Measurements from ENCODE around the gene ZNF605.
"Not testable (repeated sequence)": the region's sequence is repeated elsewhere in the genome, so short reads cannot be mapped to it uniquely, and the experiment has no call there.

Gene ZNF605

GRCh38 chr12:132956011-132956788, at the start of gene ZNF605:
Gene ZNF605 (minus strand): TSS chr12:132956306. CDS start chr12:132945635, 10,671 bp downstream.
- Histone ChIP-seq H3K36me3 (ENCODE audit: insufficient read depth, low read length) (no peaks in the 10 kb centered on the region), H3K9me3 (ENCODE audit: control insufficient read depth, insufficient read depth, low read length) (no peaks in the 10 kb centered on the region; the same call in 1 of the 2 replicates), H3K9ac (ENCODE audit: low read depth, low read length) (peak within 1 kb of the TSS; percentile 88), H3K4me1 (ENCODE audit: insufficient read depth, low read length) (no peaks in the 10 kb centered on the region)

GRCh38 chr12:132998741-132999140, 42.6 kb upstream of the ZNF605 start:
- H3K9ac ChIP-seq (ENCODE audit: low read depth, low read length) = no peak overlapping the region
- H3K9me3 ChIP-seq (ENCODE audit: control insufficient read depth, insufficient read depth, low read length) = peaks cover 32% of the 10 kb centered on the region
- no peaks in the 10 kb centered on the region; the same call in none of the 2 replicates for H3K36me3 ChIP-seq (ENCODE audit: insufficient read depth, low read length)
- H3K4me1 ChIP-seq (ENCODE audit: insufficient read depth, low read length) = no peaks in the 10 kb centered on the region

GRCh38 chr12:132986885-132987225, 30.7 kb upstream of the ZNF605 start:
- no peaks in the 10 kb centered on the region; the same call in 1 of the 2 replicates for H3K36me3 ChIP-seq (ENCODE audit: insufficient read depth, low read length)
- H3K4me1 ChIP-seq (ENCODE audit: insufficient read depth, low read length) = no peaks in the 10 kb centered on the region
- H3K9me3 ChIP-seq (ENCODE audit: control insufficient read depth, insufficient read depth, low read length) = peaks cover 7% of the 10 kb centered on the region
- peak overlapping the region; percentile 82 for H3K9ac ChIP-seq (ENCODE audit: low read depth, low read length)

GRCh38 chr12:132986001-132986884, 30.1 kb upstream of the ZNF605 start, which contains the start of gene ZNF26:
Gene ZNF26 (plus strand): TSS chr12:132986367. CDS start chr12:132986841, 474 bp downstream.
- Histone ChIP-seq H3K9me3 (ENCODE audit: control insufficient read depth, insufficient read depth, low read length) (peaks cover 7% of the 10 kb centered on the region), H3K9ac (ENCODE audit: low read depth, low read length) (peak within 1 kb of the TSS; percentile 82), H3K4me1 (ENCODE audit: insufficient read depth, low read length) (no peaks in the 10 kb centered on the region), H3K36me3 (ENCODE audit: insufficient read depth, low read length) (no peaks in the 10 kb centered on the region; the same call in 1 of the 2 replicates)

- H3K36me3 ChIP-seq (ENCODE audit: insufficient read depth, low read length); H3K9me3 ChIP-seq (ENCODE audit: control insufficient read depth, insufficient read depth, low read length); H3K9ac ChIP-seq (ENCODE audit: low read depth, low read length); H3K4me1 ChIP-seq (ENCODE audit: insufficient read depth, low read length): not testable (repeated sequence)
Observed at GRCh38 chr12:132976870-132977269, 20.8 kb upstream of the ZNF605 start.

GRCh38 chr12:132972374-132972773, 16.3 kb upstream of the ZNF605 start:
- Histone ChIP-seq H3K4me1 (ENCODE audit: insufficient read depth, low read length) (no peaks in the 10 kb centered on the region), H3K9ac (ENCODE audit: low read depth, low read length) (no peak overlapping the region), H3K9me3 (ENCODE audit: control insufficient read depth, insufficient read depth, low read length) (peaks cover 3% of the 10 kb centered on the region; the same call in 1 of the 2 replicates), H3K36me3 (ENCODE audit: insufficient read depth, low read length) (no peaks in the 10 kb centered on the region)

- H3K4me1 ChIP-seq (ENCODE audit: insufficient read depth, low read length) = no peaks in the 10 kb centered on the region
- peaks cover 3% of the 10 kb centered on the region; the same call in 1 of the 2 replicates for H3K9me3 ChIP-seq (ENCODE audit: control insufficient read depth, insufficient read depth, low read length)
- no peaks in the 10 kb centered on the region for H3K36me3 ChIP-seq (ENCODE audit: insufficient read depth, low read length)
- H3K9ac ChIP-seq (ENCODE audit: low read depth, low read length) = no peak overlapping the region
Observed at GRCh38 chr12:132967736-132968135, 11.6 kb upstream of the ZNF605 start.

- Histone ChIP-seq H3K36me3 (ENCODE audit: insufficient read depth, low read length) (no peaks in the 10 kb centered on the region), H3K4me1 (ENCODE audit: insufficient read depth, low read length) (no peaks in the 10 kb centered on the region), H3K9me3 (ENCODE audit: control insufficient read depth, insufficient read depth, low read length) (0 out of 2 replicates have a peak, but pooled peaks cover under 1% of the 10 kb centered on the region)
Observed at GRCh38 chr12:132966676-132967415, 10.7 kb upstream of the ZNF605 start.

GRCh38 chr12:132965796-132966195, 9.7 kb upstream of the ZNF605 start:
- Histone ChIP-seq H3K9me3 (ENCODE audit: control insufficient read depth, insufficient read depth, low read length) (no peaks in the 10 kb centered on the region; the same call in 1 of the 2 replicates), H3K9ac (ENCODE audit: low read depth, low read length) (no peak overlapping the region), H3K4me1 (ENCODE audit: insufficient read depth, low read length) (no peaks in the 10 kb centered on the region), H3K36me3 (ENCODE audit: insufficient read depth, low read length) (no peaks in the 10 kb centered on the region)

More at GRCh38 chr12:132966676-132967415, 10.7 kb upstream of the ZNF605 start:
- no peak overlapping the region for H3K9ac ChIP-seq (ENCODE audit: low read depth, low read length)

- H3K4me1 ChIP-seq (ENCODE audit: insufficient read depth, low read length); H3K36me3 ChIP-seq (ENCODE audit: insufficient read depth, low read length); H3K9me3 ChIP-seq (ENCODE audit: control insufficient read depth, insufficient read depth, low read length); H3K9ac ChIP-seq (ENCODE audit: low read depth, low read length): not testable (repeated sequence)
Observed at GRCh38 chr12:132963947-132964346, 7.8 kb upstream of the ZNF605 start.

- not testable (repeated sequence) for H3K9me3 ChIP-seq (ENCODE audit: control insufficient read depth, insufficient read depth, low read length); H3K9ac ChIP-seq (ENCODE audit: low read depth, low read length); H3K4me1 ChIP-seq (ENCODE audit: insufficient read depth, low read length); H3K36me3 ChIP-seq (ENCODE audit: insufficient read depth, low read length)
Observed at GRCh38 chr12:132961790-132962189, 5.7 kb upstream of the ZNF605 start.

GRCh38 chr12:132955094-132956010, 754 bp downstream of the ZNF605 start:
- Histone ChIP-seq H3K4me1 (ENCODE audit: insufficient read depth, low read length) (no peaks in the 10 kb centered on the region), H3K9me3 (ENCODE audit: control insufficient read depth, insufficient read depth, low read length) (no peaks in the 10 kb centered on the region; the same call in 1 of the 2 replicates), H3K9ac (ENCODE audit: low read depth, low read length) (peak overlapping the region; percentile 88), H3K36me3 (ENCODE audit: insufficient read depth, low read length) (no peaks in the 10 kb centered on the region)

GRCh38 chr12:132954471-132955048, 1.5 kb downstream of the ZNF605 start:
- Histone ChIP-seq H3K9me3 (ENCODE audit: control insufficient read depth, insufficient read depth, low read length) (no peaks in the 10 kb centered on the region; the same call in 1 of the 2 replicates), H3K4me1 (ENCODE audit: insufficient read depth, low read length) (no peaks in the 10 kb centered on the region), H3K9ac (ENCODE audit: low read depth, low read length) (no peak overlapping the region), H3K36me3 (ENCODE audit: insufficient read depth, low read length) (no peaks in the 10 kb centered on the region)
